Activated CD4-positive, alpha-beta T cell treated with anti-CD3 and anti-CD28 coated beads, Interleukin-2, Interleukin-4, amounts not matched to agents 100 ng/mL and 50 ng/mL, durations not matched to agents 16 hours and 8 hours (primary cell): ENCODE results near the gene PDE4D.
A peak's percentile ranks its signal among the peaks of the same experiment; 100 is the strongest.

ENCODE experiments used
- DNase-seq: peaks from one replicate; pipeline ENCODE4 v3.0.0-alpha.2; 2020; ENCODE audit warnings: low spot score

Gene PDE4D

GRCh38 chr5:59037941-59038797 lies 855.4 kb downstream of the PDE4D start:
- DNase-seq = no peak

GRCh38 chr5:59037453-59037852 lies 856.1 kb downstream of the PDE4D start:
- DNase-seq = no peak

DNA sequence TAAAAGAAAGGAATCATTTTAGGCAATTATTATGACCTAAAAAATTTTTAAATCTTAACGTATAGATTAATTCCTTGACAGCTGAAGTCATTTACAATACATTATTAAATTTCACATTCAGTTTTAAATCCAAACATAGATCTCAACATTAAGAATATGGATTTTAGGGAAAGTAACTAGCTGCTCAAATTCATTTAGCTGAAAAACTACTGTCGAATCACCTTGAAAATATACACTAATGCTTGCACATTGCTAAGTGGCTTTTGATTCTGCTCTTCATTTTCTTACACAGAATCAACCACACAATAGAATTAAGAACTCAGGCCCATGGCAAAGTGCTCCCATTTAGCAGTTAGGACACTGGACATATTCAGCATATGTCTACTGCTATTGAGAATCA lies 856.5 kb downstream of the PDE4D start:
- no peak for DNase-seq

GRCh38 chr5:59036274-59036961 lies 857.1 kb downstream of the PDE4D start:
- DNase-seq = peak; percentile 74

- no peak for DNase-seq
Observed at GRCh38 chr5:59035681-59036080, 857.8 kb downstream of the PDE4D start.

DNA sequence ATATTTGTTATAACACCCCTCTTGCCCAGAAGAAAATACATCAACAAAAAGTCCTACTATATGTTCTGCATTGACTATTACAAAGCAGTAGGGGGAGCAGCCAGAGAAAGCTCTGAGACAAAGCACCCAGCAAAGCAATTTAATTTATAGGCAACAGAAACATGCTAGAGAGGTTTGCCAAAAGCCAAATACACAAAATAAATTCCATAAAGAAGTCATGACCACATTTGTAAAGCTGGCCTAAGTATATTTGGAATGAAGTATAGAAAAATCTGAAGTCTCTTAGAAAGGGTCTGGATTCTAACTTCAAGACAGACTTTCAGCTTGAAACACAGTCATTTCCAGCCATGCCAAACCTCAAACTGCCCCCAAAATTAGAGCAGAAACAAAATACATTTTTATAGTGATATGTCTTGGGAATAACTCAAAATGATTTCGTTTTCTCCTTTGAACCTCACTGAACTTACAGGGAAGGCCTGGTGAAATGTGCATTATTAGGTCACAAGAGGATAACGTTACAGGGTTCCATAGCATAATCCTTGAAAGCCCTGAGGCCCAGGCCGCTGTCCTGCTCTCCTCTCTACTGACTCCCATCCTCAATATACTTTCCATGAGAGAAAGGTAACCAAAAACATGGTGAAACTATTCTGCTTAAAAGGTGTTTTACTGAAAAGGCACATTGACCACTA lies 858.9 kb downstream of the PDE4D start:
- peak; percentile 47 for DNase-seq

GRCh38 chr5:59027145-59027907 lies 866.2 kb downstream of the PDE4D start:
- no peak for DNase-seq

DNA sequence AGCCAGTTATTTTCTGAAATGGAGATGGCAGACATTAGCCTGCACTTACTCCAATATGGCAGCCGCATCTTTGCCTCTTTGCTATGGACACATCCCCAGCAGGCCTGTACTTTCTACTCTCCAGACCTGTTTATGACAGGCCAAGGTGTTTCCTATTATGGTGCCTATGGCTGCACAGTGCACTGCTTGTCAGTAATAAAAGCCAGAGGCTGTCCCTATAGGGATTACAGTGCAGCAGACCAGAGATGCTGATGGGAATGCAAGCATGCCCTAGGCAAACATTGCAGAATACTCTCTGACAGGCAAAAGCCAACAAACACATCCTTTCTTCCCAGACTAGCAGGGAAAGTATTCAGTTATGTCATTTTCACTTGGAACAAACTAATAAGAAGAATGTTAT lies 867.8 kb downstream of the PDE4D start:
- no peak for DNase-seq

DNA sequence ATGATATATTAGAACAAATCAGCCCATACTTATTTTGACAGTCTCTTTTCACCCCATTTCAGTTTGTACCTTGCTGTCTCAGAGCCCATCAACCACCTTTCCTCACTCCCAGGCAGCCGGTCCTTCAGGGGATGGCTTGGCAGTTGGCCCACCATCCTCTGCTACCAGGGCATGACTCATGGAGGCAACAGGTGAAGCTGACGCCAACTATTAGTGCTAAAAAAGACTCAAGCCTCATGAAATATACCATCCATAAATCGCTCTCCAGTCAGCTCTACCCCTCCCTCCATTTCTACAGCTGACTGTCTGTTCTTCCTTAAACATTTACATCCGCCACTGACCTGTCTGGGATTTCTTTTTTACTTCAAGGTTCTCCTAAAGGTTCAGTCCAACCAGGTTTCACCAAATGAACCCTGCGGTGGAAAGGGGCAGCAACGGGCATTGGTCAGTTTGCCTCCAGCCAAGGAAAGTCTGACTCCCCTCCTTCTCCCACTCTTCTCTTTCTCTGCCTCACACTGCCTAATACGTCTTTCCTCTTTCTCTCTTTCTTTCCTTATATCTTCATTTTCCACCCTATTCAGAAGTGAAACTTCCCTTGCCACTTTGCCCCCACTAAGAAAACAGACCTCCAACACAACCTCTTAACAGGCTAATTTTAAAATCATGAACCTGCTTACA lies 871.5 kb downstream of the PDE4D start:
- no peak for DNase-seq

- no peak for DNase-seq
Observed at GRCh38 chr5:59021286-59021673, 872.2 kb downstream of the PDE4D start.

- peak; percentile 68 for DNase-seq
Observed at GRCh38 chr5:59020611-59021285, 872.8 kb downstream of the PDE4D start.

- no peak for DNase-seq
Observed at GRCh38 chr5:59019078-59019477, 874.4 kb downstream of the PDE4D start.

DNA sequence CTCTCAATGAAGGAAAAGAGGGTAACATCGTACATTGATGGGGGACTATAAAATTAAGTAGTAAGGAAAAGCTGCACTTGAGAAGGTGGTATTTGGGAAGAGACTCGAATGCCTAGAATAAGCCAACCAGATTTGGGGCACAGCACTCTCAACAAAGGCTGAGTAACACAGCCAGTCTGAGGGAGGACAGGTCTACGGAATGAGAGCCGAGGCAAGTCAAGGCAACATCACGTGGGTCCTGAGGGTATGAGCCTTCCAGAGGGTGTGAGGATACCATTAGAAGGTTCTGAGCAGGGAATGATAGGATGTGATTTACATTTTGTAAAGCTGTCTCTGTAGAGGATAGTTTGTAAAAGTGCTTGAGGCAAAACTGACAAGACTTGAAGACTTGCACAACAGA lies 876.6 kb downstream of the PDE4D start:
- DNase-seq = no peak

DNA sequence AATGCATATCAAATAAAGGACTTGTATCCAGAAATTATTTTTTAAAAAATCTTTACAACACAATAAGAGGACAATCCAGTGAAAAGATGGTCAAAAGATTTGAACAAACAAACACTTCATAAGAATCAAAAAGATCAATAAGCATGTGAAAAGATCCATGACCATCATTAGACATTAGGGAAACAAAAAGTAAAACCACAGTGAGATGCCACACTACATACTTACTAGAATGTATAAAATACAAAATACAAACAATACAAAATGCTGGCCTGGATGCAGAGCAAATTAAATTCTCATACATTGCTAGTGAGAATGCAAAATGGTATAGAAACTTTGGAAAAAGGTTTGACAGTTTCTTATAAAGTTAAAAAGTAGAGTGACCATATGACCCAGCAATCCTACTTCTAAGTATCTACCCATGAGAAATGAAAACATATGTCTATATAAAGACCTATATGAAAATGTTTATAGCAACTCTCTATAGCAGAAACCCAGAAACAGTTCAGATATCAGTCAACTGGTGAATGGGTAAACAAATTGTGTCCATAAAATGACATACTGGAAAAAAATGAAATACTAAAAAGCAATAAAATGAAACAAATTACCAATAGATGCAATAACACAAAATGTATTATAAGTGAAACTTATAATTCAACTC lies 884.6 kb downstream of the PDE4D start:
- no peak for DNase-seq

DNA sequence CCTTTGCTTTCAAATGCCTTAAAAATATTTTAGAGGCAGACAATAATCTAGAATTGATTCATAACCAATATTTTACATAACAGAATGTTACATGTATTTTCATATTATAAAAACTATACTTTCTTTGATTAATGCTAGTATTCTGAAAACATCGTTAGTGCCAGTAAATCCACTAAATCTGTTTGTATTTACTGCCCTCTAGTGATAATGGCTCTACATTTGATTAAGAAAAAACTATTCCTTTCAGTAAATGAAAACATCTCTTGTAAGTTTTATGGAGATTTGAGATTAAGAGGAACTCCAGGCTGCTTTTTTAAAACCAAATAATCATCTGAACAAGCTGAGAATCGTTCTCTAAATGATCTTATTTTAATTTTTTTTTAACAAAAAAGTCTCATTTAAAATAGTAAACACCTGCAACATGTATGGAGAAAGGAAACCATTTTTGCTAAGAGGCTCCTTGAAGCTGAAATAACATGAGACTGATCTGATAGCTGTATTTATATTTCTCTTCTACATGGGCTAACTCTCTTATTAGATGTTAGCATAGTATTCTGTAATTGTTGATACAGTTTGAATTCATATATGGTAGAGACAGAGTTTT lies 886.0 kb downstream of the PDE4D start:
- peak; percentile 17 for DNase-seq

- DNase-seq = no peak
Observed at GRCh38 chr5:59005934-59006701, 887.4 kb downstream of the PDE4D start.

- DNase-seq = no peak
Observed at GRCh38 chr5:59003641-59004040, 889.9 kb downstream of the PDE4D start.

GRCh38 chr5:59003124-59003523 lies 890.4 kb downstream of the PDE4D start:
- no peak for DNase-seq

DNA sequence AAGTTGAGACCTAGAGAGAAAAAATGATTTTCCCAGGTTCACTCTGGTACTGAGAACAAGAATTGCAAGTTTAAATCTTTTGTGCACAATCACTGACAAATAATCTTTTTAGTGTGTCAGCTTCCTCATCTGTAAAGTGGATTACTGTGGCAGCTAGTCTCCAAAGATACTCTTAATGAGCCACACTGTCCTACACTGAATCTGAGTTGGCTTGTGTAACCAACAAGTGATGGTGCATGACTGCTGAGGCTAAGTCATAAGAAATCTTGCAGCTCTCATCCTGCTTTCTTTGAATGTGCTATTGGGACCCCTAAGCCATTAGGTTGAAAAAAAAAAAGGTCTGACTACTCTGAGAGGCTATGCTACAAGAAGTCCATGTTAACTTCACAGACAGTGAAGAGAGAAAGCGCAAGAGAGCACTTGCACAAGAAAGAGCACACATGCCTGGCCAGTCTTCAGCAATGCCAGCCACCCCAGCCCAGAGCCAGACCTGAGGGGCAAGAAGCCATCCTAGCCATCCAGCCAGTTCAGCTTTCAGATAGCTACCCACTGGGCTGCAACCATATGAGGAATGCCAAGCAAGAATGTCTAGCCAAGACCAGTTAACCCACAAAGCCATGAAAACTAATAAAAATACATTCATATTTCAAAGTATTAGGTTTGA lies 891.2 kb downstream of the PDE4D start:
- DNase-seq = no peak
